Activated T-helper 2 cell treated with anti-CD3 and anti-CD28 coated beads, Interferon-gamma antibody, Interleukin-2, Interleukin-4, amounts not matched to agents 10 μg/mL and 5 μg/mL and 100 μg/mL, durations not matched to agents 14 hours and 24 hours and 36 hours (primary cell): ENCODE data around the gene PLP2. TPM values are rescaled to one million over a fixed set of nuclear protein-coding genes. Genes with fewer than 3 reads are reported as not detected.
A peak's percentile ranks its signal among the peaks of the same experiment; 100 is the strongest.

Experiments
- DNase-seq: peaks from one replicate; pipeline ENCODE4 v3.0.0; 2021; ENCODE audit warnings: low spot score
- H3K27ac Mint-ChIP-seq: one replicate; pipeline ENCODE4 v1.8.0; 2021; ENCODE audit warnings: mixed read lengths
- H3K27me3 Mint-ChIP-seq: one replicate; pipeline ENCODE4 v1.8.0; 2021; ENCODE audit warnings: low read depth, mixed read lengths
- H3K36me3 Mint-ChIP-seq: one replicate; pipeline ENCODE4 v1.8.0; 2021; ENCODE audit warnings: low read depth, mixed read lengths
- H3K4me1 Mint-ChIP-seq: one replicate; pipeline ENCODE4 v1.8.0; 2021; ENCODE audit warnings: low read depth, mixed read lengths
- H3K4me3 Mint-ChIP-seq: one replicate; pipeline ENCODE4 v1.8.0; 2021; ENCODE audit warnings: low read depth, mild to moderate bottlenecking, moderate library complexity, mixed read lengths
- H3K9me3 Mint-ChIP-seq: one replicate; pipeline ENCODE4 v1.8.0; 2021; ENCODE audit warnings: mixed read lengths
- intact Hi-C: fragments of 100-400 bp; cut with micrococcal nuclease; formaldehyde crosslinking; loops from one replicate; pipeline ENCODE4 v1.15.1; 2023
- total RNA-seq: library from RNA; stranded (reverse); gene quantifications from 2 replicates; pipeline ENCODE4 v1.2.3, GENCODE V29; 2022

Gene PLP2
- total RNA-seq, 1 donor from 2014 or later, result 116 TPM

DNA sequence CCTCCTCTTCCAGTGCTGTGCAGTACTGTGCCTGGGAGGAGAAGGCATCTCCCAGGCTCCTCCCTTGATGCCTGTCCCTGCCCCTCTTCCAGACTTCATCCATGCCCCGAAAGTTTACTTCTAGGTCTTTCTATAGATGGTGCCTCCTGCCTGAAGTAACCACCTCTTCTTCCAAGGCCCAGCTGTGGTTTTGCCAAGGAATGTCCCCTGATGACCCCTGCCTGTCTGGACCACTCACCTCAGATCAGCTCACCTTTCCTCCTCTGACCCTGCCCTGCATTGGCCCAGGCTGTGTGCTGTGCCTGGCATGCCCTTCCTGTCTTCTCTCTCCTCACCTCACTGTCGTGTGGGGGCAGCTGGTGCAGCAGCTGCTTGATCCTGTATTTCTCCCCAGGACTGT is 7.7 kb downstream of the PLP2 start:
- H3K4me3 Mint-ChIP-seq, result no peak overlapping the region
- no peaks in the 10 kb centered on the region for H3K27me3 Mint-ChIP-seq
- DNase-seq, result no peak
- no peaks in the 10 kb centered on the region for H3K9me3 Mint-ChIP-seq
- peaks cover 65% of the 10 kb centered on the region for H3K36me3 Mint-ChIP-seq
- peak overlapping the region; percentile 28 for H3K27ac Mint-ChIP-seq
- H3K4me1 Mint-ChIP-seq, result peaks cover 3% of the 10 kb centered on the region
- intact Hi-C loops, result no loop called here

DNA sequence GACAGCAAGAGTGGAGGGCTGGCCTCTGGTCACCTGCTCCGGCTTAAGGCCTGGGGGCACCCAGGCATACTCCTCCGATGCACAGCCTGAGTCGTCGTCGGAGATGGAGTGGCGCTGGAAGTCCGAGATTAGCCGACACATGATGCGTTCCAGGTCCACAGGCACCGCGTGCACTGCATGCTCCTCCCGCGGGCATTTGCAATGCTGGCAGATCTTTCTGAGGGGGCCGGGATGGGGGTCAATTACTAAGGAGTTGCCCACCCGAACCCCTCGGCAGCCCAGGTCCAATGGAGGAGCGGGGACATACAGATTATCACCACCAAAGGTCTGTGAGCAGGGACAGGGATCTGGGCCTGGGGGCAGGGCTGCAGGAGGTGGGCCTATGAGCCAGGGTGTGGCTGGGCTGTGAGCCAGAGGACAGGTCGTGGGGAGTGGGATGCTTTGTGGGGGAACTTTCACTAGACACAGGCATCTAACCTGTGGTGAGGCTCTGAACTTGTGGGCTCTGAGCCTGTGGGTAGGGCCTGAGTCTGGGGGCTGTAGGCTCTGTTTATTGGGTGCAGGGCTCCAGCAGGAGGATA is 12.1 kb downstream of the PLP2 start:
- no peaks in the 10 kb centered on the region for H3K9me3 Mint-ChIP-seq
- no peaks in the 10 kb centered on the region for H3K27me3 Mint-ChIP-seq
- H3K4me3 Mint-ChIP-seq, result peak overlapping the region; percentile 37
- peak overlapping the region; percentile 46 for H3K27ac Mint-ChIP-seq
- H3K36me3 Mint-ChIP-seq, result peaks cover 37% of the 10 kb centered on the region
- DNase-seq, result no peak
- H3K4me1 Mint-ChIP-seq, result peaks cover 14% of the 10 kb centered on the region
- intact Hi-C loops, result no loop called here

DNA sequence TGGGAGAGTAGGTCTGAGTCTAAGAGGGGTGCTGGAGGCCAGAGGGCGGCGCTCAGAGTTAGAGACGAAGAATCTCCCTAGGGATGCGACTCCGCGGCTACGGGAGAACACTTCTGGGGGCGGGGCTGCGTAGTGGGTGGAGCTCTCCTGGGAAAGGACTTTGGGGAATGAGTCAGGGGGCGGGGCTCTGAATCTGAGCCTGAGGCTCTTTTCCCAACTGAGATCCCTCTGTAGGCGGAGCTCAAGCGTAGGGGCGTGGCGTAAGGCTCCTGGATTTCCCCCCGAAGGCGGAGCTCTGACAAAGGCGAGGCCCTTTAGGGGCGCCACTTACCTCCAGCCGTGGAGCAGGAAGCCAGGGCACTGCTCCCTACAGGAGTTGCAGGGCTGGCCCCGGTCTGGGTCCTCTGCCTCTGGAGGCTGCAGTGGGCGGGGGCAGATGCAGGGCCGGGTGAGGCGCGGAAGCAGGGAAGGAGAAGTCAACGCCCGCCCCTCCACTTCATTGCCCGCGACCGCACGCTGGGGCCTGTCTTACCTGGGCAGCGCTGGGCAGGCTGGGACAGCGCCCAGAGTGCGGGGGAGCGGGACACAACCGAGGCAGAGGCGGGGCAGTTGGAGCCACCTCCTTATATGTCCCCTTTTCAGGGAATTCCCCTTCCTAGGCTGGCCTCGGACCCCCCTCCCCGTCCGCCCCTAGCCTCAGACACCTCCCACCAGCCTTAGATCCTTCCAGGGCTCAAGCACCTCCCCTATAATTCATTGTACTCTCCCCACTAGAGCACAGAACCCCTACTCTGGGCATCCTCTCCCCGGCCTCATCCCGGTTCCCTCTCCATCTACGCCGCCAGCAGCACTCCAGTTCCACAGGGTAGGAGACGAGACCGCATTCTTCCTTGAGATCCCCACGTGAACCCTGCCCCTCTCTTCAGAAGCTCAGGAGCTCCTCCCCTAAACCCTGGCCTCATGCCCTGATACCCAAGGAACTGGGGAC is 12.9 kb downstream of the PLP2 start:
- H3K9me3 Mint-ChIP-seq, result no peaks in the 10 kb centered on the region
- peaks cover 18% of the 10 kb centered on the region for H3K4me1 Mint-ChIP-seq
- DNase-seq, result peak; percentile 15
- no peaks in the 10 kb centered on the region for H3K27me3 Mint-ChIP-seq
- peaks cover 30% of the 10 kb centered on the region for H3K36me3 Mint-ChIP-seq
- intact Hi-C loops, result no loop called here
- peak overlapping the region; percentile 83 for H3K27ac Mint-ChIP-seq
- H3K4me3 Mint-ChIP-seq, result peak overlapping the region; percentile 86

DNA sequence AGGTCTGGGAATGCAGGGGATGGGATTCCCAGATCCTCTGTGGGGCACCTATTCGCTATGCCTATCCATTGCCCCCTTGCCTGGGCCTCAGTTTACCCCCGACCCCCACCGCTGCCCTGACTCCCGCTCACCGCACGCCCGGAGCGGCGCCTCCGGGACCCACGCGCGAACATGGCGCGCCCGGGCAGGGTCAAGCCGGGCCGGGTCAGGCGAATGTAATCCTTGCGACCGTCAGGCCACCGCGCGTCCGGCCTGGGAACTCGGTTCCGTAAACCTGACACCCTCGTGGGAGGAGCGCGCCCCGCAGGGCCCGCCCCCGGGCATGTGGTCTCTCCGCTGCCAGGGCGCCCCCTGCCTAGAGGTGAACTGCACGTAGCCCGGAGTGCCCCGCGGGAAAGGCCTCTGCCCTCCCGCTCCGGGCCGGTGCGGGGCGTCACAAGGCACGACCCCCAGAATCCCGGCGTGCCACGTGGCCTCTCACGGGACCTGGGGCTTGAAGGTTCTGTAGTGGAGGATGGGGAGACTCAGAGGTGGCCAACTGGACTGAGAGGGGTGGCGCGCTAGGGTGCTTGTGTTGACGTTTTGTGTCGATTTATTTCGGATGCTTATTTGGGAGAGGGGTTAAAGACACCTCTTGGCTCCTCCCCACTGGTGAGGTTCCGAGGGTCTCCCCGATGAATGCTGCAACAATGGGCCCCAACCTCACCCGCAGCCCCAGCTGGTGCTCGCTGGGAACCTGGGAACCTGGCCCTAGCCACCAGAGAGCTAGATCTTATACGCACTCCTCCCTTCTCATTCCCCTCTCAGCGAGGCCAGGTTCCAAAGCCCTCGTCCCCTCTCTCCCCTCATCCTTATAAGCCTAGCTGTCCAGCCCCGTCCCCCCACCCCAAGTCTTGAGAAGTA is 14.7 kb downstream of the PLP2 start, which contains the start of gene PRICKLE3:
PRICKLE3 (minus strand) TSS at position 249 of the 903 bp plus-strand sequence; CDS start at position 173, 76 bp downstream.
- peaks cover 20% of the 10 kb centered on the region for H3K36me3 Mint-ChIP-seq
- H3K4me3 Mint-ChIP-seq, result peak within 1 kb of the TSS; percentile 86
- H3K27ac Mint-ChIP-seq, result peak within 1 kb of the TSS; percentile 83
- H3K9me3 Mint-ChIP-seq, result no peaks in the 10 kb centered on the region
- intact Hi-C loops, result loop anchor here (2.0 kb wide), 1 partner anchor 14 kb away; no protein-coding TSS in a partner anchor
- H3K4me1 Mint-ChIP-seq, result peaks cover 21% of the 10 kb centered on the region
- no peaks in the 10 kb centered on the region for H3K27me3 Mint-ChIP-seq
- DNase-seq, result peak; percentile 61

DNA sequence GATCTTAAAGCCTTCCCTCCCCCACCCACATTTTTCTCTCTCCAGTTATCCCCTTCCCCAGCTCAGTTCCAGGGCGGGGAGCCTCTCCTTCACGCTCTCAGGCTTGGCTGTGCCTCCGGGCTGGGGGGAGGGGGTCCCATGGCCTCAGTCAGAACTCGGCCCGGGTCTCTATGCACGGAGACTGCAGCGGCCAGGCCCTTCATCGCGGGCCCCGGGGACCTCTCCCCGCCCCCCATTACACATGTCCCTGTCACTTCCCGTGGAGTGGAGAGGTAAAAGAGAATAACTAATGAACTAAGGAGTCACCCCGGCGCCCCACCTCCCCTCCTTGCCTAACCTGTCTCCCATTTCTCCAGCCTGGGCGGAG is 15.3 kb downstream of the PLP2 start:
- Mint-ChIP-seq H3K4me1 (peaks cover 21% of the 10 kb centered on the region), H3K9me3 (no peaks in the 10 kb centered on the region), H3K36me3 (peaks cover 20% of the 10 kb centered on the region), H3K4me3 (peak overlapping the region; percentile 86), H3K27ac (no peak overlapping the region), H3K27me3 (no peaks in the 10 kb centered on the region)
- intact Hi-C loops, result loop anchor here (2.0 kb wide), 1 partner anchor 14 kb away; no protein-coding TSS in a partner anchor
- no peak for DNase-seq

DNA sequence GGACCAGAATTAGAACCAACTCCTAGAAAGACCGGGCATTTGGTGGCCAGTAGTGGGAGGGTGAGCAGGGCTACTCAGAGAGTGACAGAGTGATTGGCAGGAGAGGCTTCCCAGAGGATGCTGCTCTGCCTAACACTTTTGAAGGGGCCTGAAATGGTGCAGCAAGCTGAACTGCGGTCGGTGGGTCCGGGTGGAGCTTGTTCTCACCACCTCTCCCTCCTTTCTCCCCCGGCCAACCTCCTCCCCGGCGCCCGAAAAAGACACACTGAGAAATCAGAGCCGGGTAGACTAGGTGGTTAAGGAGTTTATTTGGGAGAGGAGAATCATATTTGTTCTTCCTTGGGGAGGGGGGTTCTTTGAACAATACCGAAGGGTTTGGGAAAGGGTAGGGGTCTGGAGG is 15.8 kb downstream of the PLP2 start:
- no peak for DNase-seq
- H3K4me3 Mint-ChIP-seq, result no peak overlapping the region
- intact Hi-C loops, result loop anchor here (2.0 kb wide), 1 partner anchor 15 kb away; no protein-coding TSS in a partner anchor
- no peak overlapping the region for H3K27ac Mint-ChIP-seq
- no peaks in the 10 kb centered on the region for H3K9me3 Mint-ChIP-seq
- H3K27me3 Mint-ChIP-seq, result no peaks in the 10 kb centered on the region
- peaks cover 15% of the 10 kb centered on the region for H3K36me3 Mint-ChIP-seq
- H3K4me1 Mint-ChIP-seq, result peaks cover 24% of the 10 kb centered on the region

DNA sequence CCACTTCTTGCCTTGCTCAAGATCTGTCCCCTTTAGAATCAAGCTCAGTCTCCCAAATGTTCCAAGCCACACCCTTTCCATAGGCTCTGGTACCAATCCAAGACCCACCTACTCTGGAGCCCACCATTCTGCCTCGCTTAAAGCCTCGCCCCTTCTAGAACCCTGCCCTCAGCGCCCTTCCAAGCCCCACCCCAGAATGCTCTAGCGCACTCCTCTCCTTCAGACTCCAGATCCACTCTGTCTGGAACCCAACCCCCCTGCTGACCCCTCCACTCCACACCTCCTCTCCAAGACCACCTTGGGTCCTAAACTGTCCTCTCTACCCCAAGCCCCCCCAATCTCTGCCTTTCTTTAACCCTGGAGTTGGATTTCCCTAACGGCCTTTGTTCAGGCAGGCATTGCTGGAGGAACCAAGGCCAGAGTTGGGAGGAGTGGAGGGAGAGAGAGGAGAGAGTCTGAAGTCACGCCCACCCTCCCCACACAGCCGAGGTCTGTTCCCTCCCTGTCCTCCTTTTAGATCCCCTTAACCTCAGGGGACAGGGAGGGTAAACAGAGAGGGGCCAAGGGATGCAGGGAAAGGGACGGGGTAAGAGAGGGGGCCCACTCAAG is 16.9 kb downstream of the PLP2 start:
- Mint-ChIP-seq H3K36me3 (peaks cover 10% of the 10 kb centered on the region), H3K4me1 (peaks cover 33% of the 10 kb centered on the region), H3K9me3 (no peaks in the 10 kb centered on the region), H3K4me3 (no peak overlapping the region), H3K27ac (no peak overlapping the region), H3K27me3 (no peaks in the 10 kb centered on the region)
- no peak for DNase-seq
- intact Hi-C loops, result no loop called here

DNA sequence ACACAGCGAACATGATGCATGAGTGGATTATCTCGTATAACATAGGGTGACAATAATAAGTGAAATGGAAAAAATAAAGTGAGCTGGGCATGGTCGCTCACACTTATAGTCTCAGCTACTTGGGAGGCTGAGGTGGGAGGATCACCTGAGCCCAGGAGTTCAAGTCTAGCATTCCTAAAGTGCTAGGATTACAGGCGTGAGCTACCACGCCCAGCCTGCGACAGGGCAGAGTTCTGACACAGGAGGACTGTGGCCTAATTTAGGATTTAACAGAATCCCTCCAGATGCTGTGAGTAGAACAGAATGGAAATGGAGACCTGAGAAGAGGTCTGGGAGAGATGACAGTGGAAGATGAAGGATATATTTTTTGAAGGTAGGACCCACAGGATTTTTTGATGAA is 17.9 kb downstream of the PLP2 start:
- Mint-ChIP-seq H3K27ac (peak overlapping the region; percentile 53), H3K4me1 (peaks cover 35% of the 10 kb centered on the region), H3K36me3 (peaks cover 3% of the 10 kb centered on the region), H3K27me3 (no peaks in the 10 kb centered on the region), H3K4me3 (peak overlapping the region; percentile 96), H3K9me3 (no peaks in the 10 kb centered on the region)
- intact Hi-C loops, result loop anchor here (2.0 to 5.0 kb wide), 3 partner anchors 32 to 79 kb away; partner anchors contain the start of genes CCDC22 and PPP1R3F
- no peak for DNase-seq

DNA sequence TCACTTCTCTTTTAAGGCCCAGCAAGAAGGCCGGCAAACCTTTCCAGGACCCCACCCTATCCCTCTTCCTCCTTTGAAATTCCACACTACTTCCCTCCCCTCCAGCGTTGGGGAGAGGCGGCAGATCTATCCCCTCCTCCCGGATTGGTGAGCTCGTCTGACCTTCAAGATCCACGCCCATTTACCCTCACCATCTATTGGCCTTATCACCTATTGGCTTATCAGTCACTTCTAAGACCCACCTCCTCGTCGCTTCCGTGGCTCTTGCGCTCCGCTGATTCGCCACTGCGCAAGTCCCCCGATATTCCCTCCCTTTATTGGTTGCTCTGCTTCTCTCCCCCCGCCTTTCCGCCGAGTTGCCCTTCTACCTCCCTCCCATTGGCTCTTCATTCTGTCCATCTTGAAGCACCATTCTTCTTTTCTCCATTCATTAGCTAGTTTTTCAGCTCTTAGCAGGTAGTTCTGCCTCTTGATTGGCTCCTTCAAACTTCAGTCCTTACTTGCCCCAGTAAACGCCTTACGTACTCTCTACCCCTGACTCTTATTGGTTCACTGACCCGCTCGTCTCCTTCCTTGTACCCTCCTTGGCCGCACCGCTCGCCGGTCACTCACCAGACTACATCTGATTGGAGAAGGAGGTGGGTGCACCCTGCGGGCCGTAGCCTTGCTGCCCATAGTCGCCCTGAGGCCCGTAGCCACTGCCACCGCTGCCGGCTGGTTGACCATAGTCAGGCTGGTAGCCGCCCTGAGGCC is 19.3 kb downstream of the PLP2 start:
- Mint-ChIP-seq H3K4me3 (peak overlapping the region; percentile 96), H3K9me3 (no peaks in the 10 kb centered on the region), H3K4me1 (peaks cover 31% of the 10 kb centered on the region), H3K36me3 (peaks cover 3% of the 10 kb centered on the region), H3K27me3 (no peaks in the 10 kb centered on the region), H3K27ac (peak overlapping the region; percentile 93)
- peak; percentile 87 for DNase-seq
- intact Hi-C loops, result loop anchor here (2.0 to 5.0 kb wide), 3 partner anchors 34 to 78 kb away; partner anchors contain the start of genes CCDC22 and PPP1R3F

DNA sequence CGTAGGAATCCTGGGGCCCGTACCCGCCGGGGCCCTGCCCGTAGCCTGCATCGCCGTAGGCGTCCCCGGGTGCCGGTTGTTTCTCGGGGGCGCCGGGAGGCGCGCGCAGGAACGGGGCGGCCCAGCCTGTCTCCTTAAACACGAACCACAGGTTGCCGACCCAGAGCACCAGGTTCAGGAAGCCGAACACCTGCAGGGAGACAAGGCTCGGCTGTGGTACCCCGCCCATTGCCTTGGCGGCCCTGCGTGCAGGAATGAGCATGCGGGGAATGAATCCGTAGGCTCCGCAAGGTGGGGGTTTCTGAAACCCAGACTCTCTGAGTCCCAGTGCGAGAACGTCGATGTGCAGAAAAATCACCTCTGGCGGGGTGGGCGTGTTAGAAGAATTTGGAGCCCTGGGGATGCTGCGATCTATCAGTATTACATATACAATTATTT is 19.9 kb downstream of the PLP2 start:
- H3K9me3 Mint-ChIP-seq, result no peaks in the 10 kb centered on the region
- peak overlapping the region; percentile 93 for H3K27ac Mint-ChIP-seq
- intact Hi-C loops, result loop anchor here (2.0 to 5.0 kb wide), 4 partner anchors 34 to 563 kb away; partner anchors contain the start of genes CCDC22 and PPP1R3F
- no peaks in the 10 kb centered on the region for H3K27me3 Mint-ChIP-seq
- peaks cover 3% of the 10 kb centered on the region for H3K36me3 Mint-ChIP-seq
- no peak for DNase-seq
- peak overlapping the region; percentile 96 for H3K4me3 Mint-ChIP-seq
- peaks cover 29% of the 10 kb centered on the region for H3K4me1 Mint-ChIP-seq

DNA sequence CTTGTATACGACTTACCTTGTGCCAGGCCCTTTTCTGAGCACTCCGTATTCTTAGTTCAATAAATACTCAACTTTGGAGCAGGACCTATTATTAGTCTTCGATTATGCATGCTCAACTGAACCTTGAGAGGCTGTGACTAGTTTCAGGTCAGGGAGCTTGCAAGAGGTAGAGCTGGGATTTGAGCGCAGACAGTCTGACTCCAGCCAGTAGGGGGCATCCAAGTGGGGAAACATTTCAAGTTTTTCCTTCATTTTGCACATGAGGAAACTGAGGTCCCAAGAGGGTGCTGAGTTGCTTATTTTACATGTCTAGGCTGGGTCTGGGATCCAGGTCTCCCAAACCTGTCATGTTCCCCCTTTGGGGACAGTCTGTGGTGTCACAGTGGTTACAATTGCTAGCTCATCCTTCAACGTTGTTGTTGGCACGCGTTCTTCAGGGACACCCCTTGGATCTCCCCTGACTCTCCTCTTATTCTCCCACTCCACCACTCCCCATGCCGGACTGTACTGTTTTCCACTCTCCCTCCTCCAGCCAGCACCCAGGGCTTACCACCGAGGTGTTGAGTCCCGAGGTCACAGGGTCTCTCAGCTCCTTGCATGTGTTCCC is 21.1 kb downstream of the PLP2 start:
- peaks cover 3% of the 10 kb centered on the region for H3K36me3 Mint-ChIP-seq
- peak; percentile 20 for DNase-seq
- no peaks in the 10 kb centered on the region for H3K9me3 Mint-ChIP-seq
- peak overlapping the region; percentile 57 for H3K27ac Mint-ChIP-seq
- no peaks in the 10 kb centered on the region for H3K27me3 Mint-ChIP-seq
- H3K4me1 Mint-ChIP-seq, result peaks cover 29% of the 10 kb centered on the region
- intact Hi-C loops, result loop anchor here (2.0 to 5.0 kb wide), 3 partner anchors 36 to 562 kb away; partner anchors contain the start of gene CCDC22
- H3K4me3 Mint-ChIP-seq, result peak overlapping the region; percentile 21
